NCI-H524 treated with DMSO at 0.1 percent for 48 hours (cell line): ENCODE data around the gene HS2ST1.

Source experiments
- DNase-seq: peaks from one replicate; lab custom pipeline; 2025; lab: John Stamatoyannopoulos, UW

Gene HS2ST1

GRCh38 chr1:87072411-87072810 is 158.0 kb downstream of the HS2ST1 start:
- DNase-seq = no peak

- DNase-seq = no peak
Measured at GRCh38 chr1:87072904-87073303, 158.5 kb downstream of the HS2ST1 start.

GRCh38 chr1:87074001-87074795 is 159.8 kb downstream of the HS2ST1 start:
- DNase-seq = no peak

- no peak for DNase-seq
Measured at GRCh38 chr1:87077959-87078639, 163.7 kb downstream of the HS2ST1 start.

GRCh38 chr1:87084244-87084836 is 169.9 kb downstream of the HS2ST1 start:
- no peak for DNase-seq

GRCh38 chr1:87086120-87086519 is 171.7 kb downstream of the HS2ST1 start:
- no peak for DNase-seq

DNA sequence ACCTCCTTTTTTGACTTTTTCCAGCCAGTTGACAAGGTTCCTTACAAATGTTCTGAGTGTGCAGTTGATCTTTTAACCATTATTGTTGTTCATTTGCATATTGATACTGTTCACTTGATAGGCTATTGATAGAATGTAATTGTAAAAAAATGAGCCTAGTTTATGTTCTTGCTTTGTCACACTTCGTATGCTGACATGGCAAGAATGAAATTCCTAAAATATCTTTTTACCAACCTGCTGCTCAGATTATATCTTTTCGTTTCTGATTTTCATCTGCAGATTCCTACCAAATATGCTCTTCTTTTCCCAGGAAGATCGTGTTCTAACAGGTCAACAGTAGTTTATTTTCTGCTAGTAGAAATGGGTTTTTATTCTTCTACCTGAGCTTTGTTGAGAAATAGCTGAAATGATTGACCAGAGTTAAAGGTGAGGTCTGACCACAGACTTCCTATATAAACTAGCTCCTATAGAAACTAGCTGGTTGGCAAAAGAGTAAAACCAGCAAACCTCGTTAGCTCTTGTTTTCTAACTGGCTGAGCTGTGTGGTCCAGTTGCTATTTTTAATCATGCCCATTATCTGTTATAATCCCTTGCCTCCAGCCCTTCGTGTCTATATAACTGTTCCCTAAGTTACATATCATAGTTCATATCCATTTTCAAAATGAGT is 174.8 kb downstream of the HS2ST1 start:
- no peak for DNase-seq

GRCh38 chr1:87089823-87090222 is 175.4 kb downstream of the HS2ST1 start:
- no peak for DNase-seq

DNA sequence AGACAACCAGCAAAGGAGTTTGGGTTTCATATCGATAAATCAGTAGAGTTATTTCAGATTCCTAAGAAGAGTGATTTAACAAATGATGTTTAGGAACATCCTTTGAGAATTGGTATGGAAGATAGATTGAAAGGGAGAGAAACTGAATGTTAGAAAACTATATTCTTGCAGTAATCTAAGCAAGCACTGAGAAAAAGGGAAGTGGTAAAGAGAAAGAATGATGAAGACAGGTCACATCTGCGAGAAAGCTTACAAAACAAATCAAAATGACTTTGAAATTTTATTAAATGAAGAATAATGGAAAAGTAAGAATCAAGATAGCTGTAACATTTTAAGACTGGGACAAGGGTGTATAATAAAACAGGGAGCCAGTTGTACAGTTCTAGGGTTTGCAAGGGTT is 177.0 kb downstream of the HS2ST1 start:
- no peak for DNase-seq

- DNase-seq = no peak
Measured at GRCh38 chr1:87092846-87093245, 178.4 kb downstream of the HS2ST1 start.

- no peak for DNase-seq
Measured at GRCh38 chr1:87093286-87093685, 178.9 kb downstream of the HS2ST1 start.

- no peak for DNase-seq
Measured at GRCh38 chr1:87094238-87094637, 179.8 kb downstream of the HS2ST1 start.

DNA sequence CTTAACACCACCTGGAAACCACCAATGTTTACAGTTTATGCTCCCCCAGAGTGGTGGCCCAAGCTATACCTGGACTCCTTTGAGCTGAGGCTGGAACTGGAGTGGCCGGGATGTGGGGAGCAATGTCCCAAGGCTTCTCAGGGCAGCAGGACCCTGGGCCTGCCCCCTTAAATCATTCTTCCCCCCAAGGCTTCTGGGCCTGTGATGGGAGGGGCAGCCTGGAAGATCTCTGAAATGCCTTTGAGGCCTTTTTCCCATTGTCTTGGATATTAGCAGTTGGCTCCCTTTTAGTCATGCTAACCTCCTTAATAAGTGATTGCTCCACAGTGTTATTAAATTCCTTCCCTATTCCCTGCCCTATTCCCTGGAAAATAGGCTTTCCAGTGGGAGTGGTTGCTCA is 185.8 kb downstream of the HS2ST1 start:
- DNase-seq = no peak

DNA sequence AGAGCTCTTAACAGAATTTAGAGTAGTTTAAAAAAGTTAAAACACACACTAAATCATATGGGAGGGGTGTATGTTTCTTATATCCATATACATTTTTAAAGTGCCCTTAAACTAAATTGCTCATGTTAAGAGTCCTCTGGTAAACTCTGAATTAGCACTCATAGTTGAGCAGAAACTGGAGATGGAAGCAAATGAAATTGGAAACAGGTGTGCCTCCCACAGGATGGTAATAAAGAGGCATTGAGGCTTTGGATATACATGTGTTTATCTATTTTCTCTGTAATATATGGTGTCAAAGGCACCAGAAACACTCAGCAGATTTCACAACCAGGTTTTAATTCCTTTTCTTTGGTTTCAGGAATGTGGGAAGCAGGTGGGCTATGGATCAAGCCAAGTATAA is 188.6 kb downstream of the HS2ST1 start:
- DNase-seq = no peak

GRCh38 chr1:87104140-87104539 is 189.7 kb downstream of the HS2ST1 start:
- DNase-seq = no peak

- DNase-seq = no peak
Measured at GRCh38 chr1:87104945-87105344, 190.5 kb downstream of the HS2ST1 start.

GRCh38 chr1:87106144-87106543 is 191.7 kb downstream of the HS2ST1 start:
- no peak for DNase-seq

- no peak for DNase-seq
Measured at GRCh38 chr1:87106867-87107266, 192.4 kb downstream of the HS2ST1 start.

GRCh38 chr1:87108228-87108627 is 193.8 kb downstream of the HS2ST1 start:
- DNase-seq = no peak

GRCh38 chr1:87108814-87109411 is 194.5 kb downstream of the HS2ST1 start:
- DNase-seq = no peak

GRCh38 chr1:87111659-87112371 is 197.4 kb downstream of the HS2ST1 start:
- DNase-seq = no peak

GRCh38 chr1:87113313-87113712 is 198.9 kb downstream of the HS2ST1 start:
- DNase-seq = no peak
